Stimulated activated CD4-positive, alpha-beta T cell treated with anti-CD3 and anti-CD28 coated beads, Interleukin-15, amount 100 ng/mL, for 48 hours (primary cell): Measurements from ENCODE around the gene COX7A2.

ENCODE experiments used
- DNase-seq, 2 donors: peaks; one replicate each; pipeline ENCODE4 v3.0.0-alpha.2; 2020; ENCODE audit warnings: low read depth in 2 of 2

COX7A2 gene

DNA sequence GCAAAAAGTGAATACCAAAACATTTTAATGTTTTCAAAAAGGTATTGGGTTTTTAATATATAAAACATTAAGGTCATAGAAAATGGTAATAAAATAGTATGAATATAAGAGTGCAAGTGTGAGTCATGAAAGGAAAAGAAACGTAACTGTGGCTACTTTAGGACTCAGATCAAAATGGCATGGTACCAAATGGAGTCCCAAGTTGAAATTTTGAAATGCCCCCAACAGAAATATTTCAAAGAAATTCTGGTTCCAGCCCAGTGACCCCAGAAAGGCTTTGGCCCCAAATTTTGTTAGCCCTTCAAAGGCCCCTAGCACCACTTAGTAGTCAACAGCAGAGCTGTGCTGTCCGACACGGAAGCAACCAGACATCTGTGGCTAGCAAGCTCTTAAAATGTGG lies 43.7 kb downstream of the COX7A2 start:
- no peak for DNase-seq

- no peak for DNase-seq
Measured at GRCh38 chr6:75196081-75196687, 47.4 kb downstream of the COX7A2 start.

DNA sequence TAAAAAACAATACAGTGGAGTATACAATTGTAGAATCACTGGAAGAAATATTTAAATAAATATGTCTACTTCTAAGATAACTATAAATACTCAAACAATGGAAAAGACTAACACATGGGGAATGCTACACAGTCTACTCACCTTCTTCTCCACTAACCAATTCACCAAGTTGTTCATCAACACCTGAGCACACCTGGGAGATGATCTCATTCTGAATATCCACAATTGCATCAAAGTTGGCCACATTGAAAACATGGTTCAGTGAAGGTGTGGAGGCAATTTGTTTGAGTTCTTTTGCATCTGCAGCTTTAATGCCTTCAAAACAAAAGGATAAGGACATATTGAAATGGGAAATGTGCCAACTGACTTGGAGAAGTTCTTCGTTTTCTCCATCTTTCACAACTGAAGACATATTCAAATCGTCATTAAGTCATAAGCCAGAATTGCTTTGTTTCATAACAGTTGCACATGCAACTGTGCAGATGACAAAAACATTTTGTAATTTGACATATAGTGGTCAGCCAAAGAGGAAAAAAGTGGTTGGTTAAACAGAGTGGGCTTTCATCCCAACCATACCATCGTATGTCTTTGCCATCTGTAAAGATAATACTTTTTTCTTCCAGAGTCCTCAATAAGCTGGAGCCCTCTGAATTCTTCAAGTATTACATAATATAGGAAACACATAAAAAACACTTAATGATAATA lies 55.2 kb downstream of the COX7A2 start:
- DNase-seq = no peak
